K562 (cell line): Measurements from ENCODE around the gene POLR2B. TPM values are rescaled to one million over a fixed set of nuclear protein-coding genes. Genes with fewer than 3 reads are reported as not detected.
A peak's percentile ranks its signal among the peaks of the same experiment; 100 is the strongest.

Source experiments
- CEBPB ChIP-seq: fragments of 450-650 bp; IDR thresholded peaks from 2 replicates; pipeline ENCODE4 v1.6.1; 2016; ENCODE audit warnings: missing genetic modification characterization, missing compliant biosample characterization
- CEBPG ChIP-seq, 3 experiments: fragments of 200-800 bp in 1 of 3; sonication (Bioruptor generic) in 1 of 3; sonication (generic) in 1 of 3; formaldehyde crosslinking in 1 of 3; IDR thresholded peaks in 2 of 3; conservative IDR thresholded peaks in 1 of 3; 2 replicates each; pipeline versions ENCODE4 v1.6.1 to v1.8.0; 2016 to 2022; ENCODE audit warnings: missing compliant biosample characterization in 2 of 3, missing genetic modification characterization in 2 of 3, mild to moderate bottlenecking in 1 of 3, missing genetic modification reagents in 1 of 3
- DMBX1 ChIP-seq: fragments of 250-450 bp; sonication (Bioruptor Pico); IDR thresholded peaks from 2 replicates; pipeline ENCODE4 v1.8.0; 2022; ENCODE audit warnings: inconsistent platforms, mild to moderate bottlenecking, moderate library complexity, borderline replicate concordance
- HBP1 ChIP-seq: fragments of 450-650 bp; formaldehyde crosslinking; IDR thresholded peaks from 2 replicates; pipeline ENCODE4 v1.4.0; 2022; ENCODE audit warnings: missing genetic modification characterization
- HOXB6 ChIP-seq: fragments of 250-450 bp; sonication (Bioruptor Pico); IDR thresholded peaks from 2 replicates; pipeline ENCODE4 v1.5.1; 2022; ENCODE audit warnings: mild to moderate bottlenecking, borderline replicate concordance
- KLF6 ChIP-seq: fragments of 250-450 bp; sonication (Bioruptor Pico); IDR thresholded peaks from 2 replicates; pipeline ENCODE4 v1.4.0; 2020; ENCODE audit warnings: mild to moderate bottlenecking, moderate library complexity, borderline replicate concordance
- MAX ChIP-seq: sonication (generic); formaldehyde crosslinking; IDR thresholded peaks from 2 replicates; pipeline ENCODE4 v1.9.0; 2022; ENCODE audit warnings: mild to moderate bottlenecking, missing genetic modification reagents
- PML ChIP-seq: IDR thresholded peaks from 2 replicates; pipeline ENCODE4 v1.6.1; 2012; ENCODE audit warnings: low read length, inconsistent platforms
- SNRNP70 ChIP-seq: fragments of 200-400 bp; formaldehyde crosslinking; optimal IDR thresholded peaks from 2 replicates; pipeline ENCODE3; 2017; ENCODE audit warnings: low read depth, low read length
- ZBTB40 ChIP-seq, 2 experiments: fragments of 450-650 bp in 1 of 2; sonication (generic) in 1 of 2; formaldehyde crosslinking in 1 of 2; IDR thresholded peaks; 2 replicates each; pipeline versions ENCODE4 v1.7.1 to v1.9.0; 2016 to 2022; ENCODE audit warnings: inconsistent platforms in 1 of 2, mild to moderate bottlenecking in 1 of 2, missing genetic modification reagents in 1 of 2
- ZNF655 ChIP-seq: fragments of 250-450 bp; sonication (Bioruptor Pico); IDR thresholded peaks from 2 replicates; pipeline ENCODE4 v1.5.0; 2021
- polyA plus RNA-seq, 8 experiments: library from polyadenylated mRNA; depleted of rRNA in 4 of 8; stranded (reverse) in 5 of 8; unstranded in 3 of 8; fragments of >200 nt; fragmentation: Nextera tagmentation in 2 of 8; fragmentation: Illumina TruSeq in 1 of 8; extraction: Ambion mirVana in 2 of 8; extraction: Trizol in 1 of 8; gene quantifications; 2 replicates each; pipeline versions ENCODE4 v1.2.1 to v1.2.3, GENCODE V29; 2011 to 2014; ENCODE audit warnings: inconsistent platforms in 1 of 8, missing spikeins in 1 of 8
- total RNA-seq, 7 experiments: library from RNA; depleted of rRNA in 6 of 7; stranded (reverse); fragments of >200 nt in 6 of 7; fragmentation: Illumina TruSeq in 2 of 7; extraction: Trizol in 2 of 7; gene quantifications; 2 replicates each; pipeline versions ENCODE4 v1.2.1 to v1.2.3, GENCODE V29; 2011 to 2021; ENCODE audit warnings: low replicate concordance in 1 of 7

The POLR2B gene
- total and polyA plus RNA-seq, 9 of the 15 experiments (the other 6 are each of a cell fraction or from before 2014, with no cell fraction given), result 60.9 to 208 (median 142) TPM

GRCh38 chr4:56990109-56990905 lies 11.6 kb downstream of the POLR2B start (continued):
- TF ChIP-seq ZBTB40 (IDR thresholded peaks at IDR 0.05), result peak; percentile 74
- TF ChIP-seq ZBTB40 (CRISPR knock-in tag; IDR thresholded peaks at IDR 0.05), result no peak
- no peak for TF ChIP-seq PML
- no peak for TF ChIP-seq HBP1 (CRISPR knock-in tag)
- no peak for TF ChIP-seq SNRNP70
- TF ChIP-seq HOXB6 (CRISPR knock-in tag), result no peak
- peak; percentile 89 for TF ChIP-seq CEBPG (CRISPR knock-in tag; IDR thresholded peaks at IDR 0.05)
- peak; percentile 90 to 96 for TF ChIP-seq CEBPG (tag; conservative IDR thresholded peaks at IDR 0.05 in 1 of 2, IDR thresholded peaks at IDR 0.05 in 1 of 2)
- no peak for TF ChIP-seq MAX (CRISPR knock-in tag)
- peak; percentile 79; the same call in 1 of the 2 replicates for TF ChIP-seq DMBX1 (CRISPR knock-in tag)
- no peak for TF ChIP-seq ZNF655 (CRISPR knock-in tag)
- 0 out of 2 replicates have a peak, but pooled peaks have one; percentile 23 for TF ChIP-seq KLF6 (CRISPR knock-in tag)
- TF ChIP-seq CEBPB (tag), result peak; percentile 64
